H1 (cell line): ENCODE measurements around the gene NXPH4. TPM values are rescaled to one million over a fixed set of nuclear protein-coding genes. Genes with fewer than 3 reads are reported as not detected.
A peak's percentile ranks its signal among the peaks of the same experiment; 100 is the strongest.

Source experiments
- ASH2L ChIP-seq: fragments of 200-600, 300-600 bp; sonication (generic); IDR thresholded peaks from one replicate; pipeline ENCODE4 v1.7.1; 2017; ENCODE audit warnings: low read length
- CBX8 ChIP-seq: fragments of 300-800, 300-1000 bp; sonication (generic); IDR thresholded peaks from 2 replicates; pipeline ENCODE4 v1.7.1; 2016; ENCODE audit warnings: low read depth, low read length, borderline replicate concordance
- CHD7 ChIP-seq: fragments of 300-600 bp; sonication (generic); IDR thresholded peaks from 2 replicates; pipeline ENCODE4 v1.7.1; 2012; ENCODE audit warnings: low read length, moderate library complexity, mild to moderate bottlenecking, inconsistent platforms; ENCODE audit not compliant: insufficient replicate concordance
- EZH2 ChIP-seq: fragments of 200-600 bp; sonication (generic); IDR thresholded peaks from 2 replicates; pipeline ENCODE4 v1.7.1; 2012; ENCODE audit warnings: low read depth, mild to moderate bottlenecking, moderate library complexity, low read length, inconsistent platforms; ENCODE audit not compliant: severe bottlenecking
- KDM4A ChIP-seq: IDR thresholded peaks from one replicate; pipeline ENCODE4 v1.7.1; 2012; ENCODE audit warnings: low read depth, mild to moderate bottlenecking, moderate library complexity, low read length, inconsistent platforms; ENCODE audit not compliant: severe bottlenecking
- KDM5A ChIP-seq: fragments of 200-600 bp; IDR thresholded peaks from 2 replicates; pipeline ENCODE4 v1.7.1; 2012; ENCODE audit warnings: mild to moderate bottlenecking, low read length, inconsistent platforms, mixed read lengths
- SAP30 ChIP-seq: fragments of 300-600 bp; sonication (generic); IDR thresholded peaks from 2 replicates; pipeline ENCODE4 v1.7.1; 2012; ENCODE audit warnings: low read length, moderate library complexity, mild to moderate bottlenecking, inconsistent platforms; ENCODE audit not compliant: insufficient read depth, insufficient replicate concordance
- TAF1 ChIP-seq: IDR thresholded peaks from 2 replicates; pipeline ENCODE4 v1.6.1; 2011; ENCODE audit warnings: mild to moderate bottlenecking, low read depth, low read length
- TAF7 ChIP-seq: optimal IDR thresholded peaks from 2 replicates; pipeline ENCODE3; 2011; ENCODE audit warnings: low read depth, mild to moderate bottlenecking, inconsistent platforms, low read length, moderate library complexity, borderline replicate concordance
- polyA plus RNA-seq, 7 experiments: library from polyadenylated mRNA; depleted of rRNA in 3 of 7; stranded (reverse) in 5 of 7; unstranded in 2 of 7; fragments of >200 nt in 5 of 7; fragments of 200-250 nt in 2 of 7; gene quantifications; 1 replicate in 5 of 7; 2 replicates in 1 of 7; 4 replicates in 1 of 7; pipeline versions ENCODE4 v1.2.1 to v1.2.3, GENCODE V29; 2011 to 2013; ENCODE audit warnings: missing spikeins in 2 of 7, mixed read lengths in 2 of 7
- total RNA-seq: library from RNA; stranded (reverse); fragmentation: NEBNext Ultra II Directional; extraction: Animal tissue kit (Norgen Biotek cat#: 25700); gene quantifications from 2 replicates; pipeline ENCODE4 v1.2.1, GENCODE V29; 2021

NXPH4 gene
- total and polyA plus RNA-seq, 2 of the 8 experiments (the other 6 are each of a cell fraction or from before 2014, with no cell fraction given) = 0.92 to 1.7 TPM

GRCh38 chr12:57230381-57231155 is 14.0 kb downstream of the NXPH4 start (continued):
- TF ChIP-seq CHD7 (no peak), EZH2 (no peak), TAF7 (peak; percentile 7), KDM5A (no peak), KDM4A (peak; percentile 2), TAF1 (no peak), CBX8 (no peak), SAP30 (no peak), ASH2L (no peak)
